SK-N-SH treated with all-trans-retinoic acid at 6 μM for 48 hours (cell line): ENCODE measurements around the gene EIF5A.

Experiments
- ATAC-seq: fragments of 200-7000 bp; cut with Tn5 transposase; 3 replicates; pipeline ENCODE4 v1.9.1; 2020; ENCODE audit warnings: mild to moderate bottlenecking, moderate library complexity
- ARNTL ChIP-seq: fragments of 450-650 bp; formaldehyde crosslinking; IDR thresholded peaks from 2 replicates; pipeline ENCODE4 v1.5.0; 2020; ENCODE audit warnings: low read depth, mild to moderate bottlenecking, moderate library complexity, borderline replicate concordance
- BACH2 ChIP-seq: fragments of 250-450 bp; sonication (Bioruptor Pico); IDR thresholded peaks from 2 replicates; pipeline ENCODE4 v1.9.0; 2021; ENCODE audit warnings: mild to moderate bottlenecking, borderline replicate concordance
- CREB5 ChIP-seq: fragments of 250-450 bp; sonication (Bioruptor Pico); IDR thresholded peaks from 2 replicates; pipeline ENCODE4 v1.5.1; 2020; ENCODE audit warnings: low read depth, mild to moderate bottlenecking, moderate library complexity
- CSDC2 ChIP-seq: fragments of 250-450 bp; sonication (Bioruptor Pico); IDR thresholded peaks from 2 replicates; pipeline ENCODE4 v1.5.0; 2020; ENCODE audit warnings: mild to moderate bottlenecking, moderate library complexity
- CSRNP3 ChIP-seq: fragments of 250-450 bp; sonication (Bioruptor Pico); IDR thresholded peaks from 2 replicates; pipeline ENCODE4 v1.5.1; 2021; ENCODE audit warnings: mild to moderate bottlenecking, moderate library complexity
- ESRRG ChIP-seq: fragments of 250-450 bp; sonication (Bioruptor Pico); IDR thresholded peaks from 2 replicates; pipeline ENCODE4 v1.6.1; 2021; ENCODE audit warnings: mild to moderate bottlenecking
- GLIS3 ChIP-seq: fragments of 250-450 bp; sonication (Bioruptor Pico); IDR thresholded peaks from 2 replicates; pipeline ENCODE4 v1.5.0; 2020; ENCODE audit warnings: mild to moderate bottlenecking, moderate library complexity
- ISL1 ChIP-seq: fragments of 250-450 bp; sonication (Bioruptor Pico); IDR thresholded peaks from 2 replicates; pipeline ENCODE4 v2.1.2; 2022; ENCODE audit warnings: mild to moderate bottlenecking, moderate library complexity
- PATZ1 ChIP-seq: fragments of 250-450 bp; sonication (Bioruptor Pico); IDR thresholded peaks from 2 replicates; pipeline ENCODE4 v1.8.0; 2020; ENCODE audit warnings: mild to moderate bottlenecking, moderate library complexity, borderline replicate concordance
- POU6F1 ChIP-seq: fragments of 250-450 bp; sonication (Bioruptor Pico); IDR thresholded peaks from 2 replicates; pipeline ENCODE4 v1.8.0; 2021; ENCODE audit warnings: low read depth, mild to moderate bottlenecking, moderate library complexity, borderline replicate concordance
- PPARA ChIP-seq: fragments of 250-450 bp; sonication (Bioruptor Pico); IDR thresholded peaks from 2 replicates; pipeline ENCODE4 v1.5.0; 2020; ENCODE audit warnings: mild to moderate bottlenecking, borderline replicate concordance
- SNAI2 ChIP-seq: fragments of 250-450 bp; sonication (Bioruptor Pico); IDR thresholded peaks from 2 replicates; pipeline ENCODE4 v1.5.0; 2020; ENCODE audit warnings: mild to moderate bottlenecking, moderate library complexity
- TCF4 ChIP-seq: fragments of 250-450 bp; sonication (Bioruptor Pico); IDR thresholded peaks from 2 replicates; pipeline ENCODE4 v1.8.0; 2021; ENCODE audit warnings: mild to moderate bottlenecking, moderate library complexity, borderline replicate concordance
- TOX ChIP-seq: fragments of 250-450 bp; sonication (Bioruptor Pico); IDR thresholded peaks from 2 replicates; pipeline ENCODE4 v1.8.0; 2021; ENCODE audit warnings: mild to moderate bottlenecking, moderate library complexity, borderline replicate concordance
- TSHZ2 ChIP-seq: fragments of 250-450 bp; sonication (Bioruptor Pico); IDR thresholded peaks from 2 replicates; pipeline ENCODE4 v1.5.0; 2020; ENCODE audit warnings: mild to moderate bottlenecking, moderate library complexity
- ZC3H10 ChIP-seq: fragments of 250-450 bp; sonication (Bioruptor Pico); IDR thresholded peaks from 2 replicates; pipeline ENCODE4 v1.5.1; 2021; ENCODE audit warnings: mild to moderate bottlenecking, moderate library complexity
- ZFP3 ChIP-seq: fragments of 250-450 bp; sonication (Bioruptor Pico); IDR thresholded peaks from 2 replicates; pipeline ENCODE4 v1.5.0; 2020; ENCODE audit warnings: mild to moderate bottlenecking, moderate library complexity
- ZNF565 ChIP-seq: fragments of 450-650 bp; formaldehyde crosslinking; conservative IDR thresholded peaks from 2 replicates; pipeline ENCODE4 v1.5.0; 2020; ENCODE audit warnings: low read depth, mild to moderate bottlenecking, moderate library complexity
- ZNF70 ChIP-seq: fragments of 450-650 bp; formaldehyde crosslinking; IDR thresholded peaks from 2 replicates; pipeline ENCODE4 v1.5.0; 2020; ENCODE audit warnings: mild to moderate bottlenecking, moderate library complexity
- ZNF8 ChIP-seq: fragments of 450-650 bp; formaldehyde crosslinking; IDR thresholded peaks from 2 replicates; pipeline ENCODE4 v1.5.0; 2020; ENCODE audit warnings: mild to moderate bottlenecking, moderate library complexity

EIF5A gene

GRCh38 chr17:7346761-7347614 lies 39.6 kb downstream of the EIF5A start:
- TF ChIP-seq ZC3H10 (CRISPR knock-in tag) (no peak), POU6F1 (CRISPR knock-in tag) (no peak), GLIS3 (CRISPR knock-in tag) (no peak), PATZ1 (CRISPR knock-in tag) (no peak), TOX (no peak), ZFP3 (CRISPR knock-in tag) (no peak), ZNF8 (no peak), TCF4 (CRISPR knock-in tag) (no peak), ESRRG (CRISPR knock-in tag) (no peak), CSDC2 (CRISPR knock-in tag) (no peak), BACH2 (CRISPR knock-in tag) (no peak), ARNTL (CRISPR knock-in tag) (no peak), ZNF70 (CRISPR knock-in tag) (no peak), ISL1 (CRISPR knock-in tag) (no peak)
- no peak for ATAC-seq

GRCh38 chr17:7347630-7348477 lies 40.4 kb downstream of the EIF5A start:
- TF ChIP-seq SNAI2 (CRISPR knock-in tag): no peak
- TF ChIP-seq CSRNP3 (CRISPR knock-in tag): no peak
- TF ChIP-seq ZC3H10 (CRISPR knock-in tag): no peak
- no peak for TF ChIP-seq ESRRG (CRISPR knock-in tag)
- TF ChIP-seq POU6F1 (CRISPR knock-in tag): no peak
- TF ChIP-seq PPARA (CRISPR knock-in tag): no peak
- no peak for ATAC-seq

- no peak for ATAC-seq
- TF ChIP-seq ESRRG (CRISPR knock-in tag): no peak
- no peak for TF ChIP-seq ISL1 (CRISPR knock-in tag)
- no peak for TF ChIP-seq ZNF565 (CRISPR knock-in tag)
- no peak for TF ChIP-seq CSRNP3 (CRISPR knock-in tag)
- no peak for TF ChIP-seq BACH2 (CRISPR knock-in tag)
- TF ChIP-seq TSHZ2 (CRISPR knock-in tag): no peak
- no peak for TF ChIP-seq PPARA (CRISPR knock-in tag)
- no peak for TF ChIP-seq TOX
- no peak for TF ChIP-seq ZNF70 (CRISPR knock-in tag)
- no peak for TF ChIP-seq ZC3H10 (CRISPR knock-in tag)
- no peak for TF ChIP-seq CREB5 (CRISPR knock-in tag)
- TF ChIP-seq ZFP3 (CRISPR knock-in tag): no peak
- TF ChIP-seq ZNF8: no peak
Observed at GRCh38 chr17:7348478-7349242, 41.2 kb downstream of the EIF5A start.
